HG03175 (cell line): Measurements from ENCODE around the gene HECA.
"Not testable (repeated sequence)": the region's sequence is repeated elsewhere in the genome, so short reads cannot be mapped to it uniquely, and the experiment has no call there.

Experiments used
- ATAC-seq: cut with Tn5 transposase; IDR thresholded peaks from one replicate; pipeline ENCODE4 v1.9.1; 2021; ENCODE audit warnings: mild to moderate bottlenecking, moderate library complexity; ENCODE audit not compliant: unreplicated experiment

HECA gene

GRCh38 chr6:139201378-139201777 lies 66.5 kb downstream of the HECA start:
- ATAC-seq, result no peak

GRCh38 chr6:139204978-139205377 lies 70.1 kb downstream of the HECA start:
- no peak for ATAC-seq

- no peak for ATAC-seq
Observed at GRCh38 chr6:139205843-139206242, 71.0 kb downstream of the HECA start.

GRCh38 chr6:139210766-139211165 lies 75.9 kb downstream of the HECA start:
- ATAC-seq, result not testable (repeated sequence)

DNA sequence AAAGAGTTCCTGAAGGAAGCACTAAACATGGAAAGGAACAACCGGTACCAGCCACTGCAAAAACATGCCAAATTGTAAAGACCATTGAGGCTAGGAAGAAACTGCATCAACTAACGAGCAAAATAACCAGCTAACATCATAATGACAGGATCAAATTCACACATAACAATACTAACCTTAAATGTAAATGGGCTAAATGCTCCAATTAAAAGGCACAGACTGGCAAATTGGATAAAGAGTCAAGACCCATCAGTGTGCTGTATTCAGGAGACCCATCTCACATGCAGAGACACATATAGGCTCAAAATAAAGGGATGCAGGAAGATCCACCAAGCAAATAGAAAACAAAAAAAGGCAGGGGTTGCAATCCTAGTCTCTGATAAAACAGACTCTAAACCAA lies 77.6 kb downstream of the HECA start:
- ATAC-seq, result not testable (repeated sequence)

DNA sequence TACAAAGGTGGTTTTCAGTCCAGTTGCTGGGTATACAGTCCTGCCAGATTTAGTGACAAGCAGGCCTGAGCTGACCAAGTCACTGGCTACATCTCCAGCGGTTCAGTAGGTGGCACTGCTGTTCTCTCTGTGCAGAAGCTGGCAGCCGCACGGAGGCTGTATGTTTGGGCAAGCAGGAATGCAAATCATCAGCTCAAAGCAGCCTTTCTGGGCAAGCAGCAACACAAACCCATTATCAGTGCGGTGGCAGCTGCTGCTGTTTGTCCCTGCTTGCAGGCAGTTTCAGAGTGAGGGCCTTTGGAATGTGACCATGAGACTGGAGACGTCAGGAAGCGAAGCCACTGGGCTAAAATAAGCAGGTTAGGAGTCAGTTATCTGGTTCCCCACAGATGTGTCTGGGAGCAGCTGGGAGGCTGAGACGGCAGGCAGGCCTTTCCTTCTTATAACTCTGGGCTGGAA lies 84.4 kb downstream of the HECA start:
- peak; percentile 100 for ATAC-seq

GRCh38 chr6:139219746-139220145 lies 84.9 kb downstream of the HECA start:
- ATAC-seq, result no peak

GRCh38 chr6:139228387-139228786 lies 93.5 kb downstream of the HECA start:
- not testable (repeated sequence) for ATAC-seq
